ENCODE measurements around the gene PNLIPRP2.

- TF ChIP-seq CTCF (IDR thresholded peaks at IDR 0.05) (no peak), POLR2A (IDR thresholded peaks at IDR 0.05) (no peak)
These were observed 68.2 kb downstream of the PNLIPRP2 start for GRCh38 chr10:116688741-116689495.

Data from esophagus squamous epithelium (tissue), 4 donors.